GM23338 (cell line): ENCODE results near the gene DIP2C. TPM values are rescaled to one million over a fixed set of nuclear protein-coding genes. Genes with fewer than 3 reads are reported as not detected.

Experiments
- ATAC-seq: fragments of 200-7000 bp; cut with Tn5 transposase; 3 replicates; pipeline ENCODE4 v1.9.1; 2020
- DNase-seq: peaks from one replicate; pipeline ENCODE4 v3.0.0-alpha.2; 2015; ENCODE audit warnings: low spot score
- H2AFZ ChIP-seq: fragments of 200-600 bp; sonication (generic); 2 replicates; pipeline ENCODE4 v1.8.0; 2016; ENCODE audit warnings: antibody characterized with exemption, mild to moderate bottlenecking, moderate library complexity
- H3F3A ChIP-seq: fragments of 200-600 bp; sonication (generic); replicated peaks from 2 replicates; pipeline ENCODE4 v1.8.0; 2017; ENCODE audit warnings: antibody characterized with exemption, mixed run types, low read depth
- H3K27ac ChIP-seq: fragments of 200-600 bp; sonication (generic); 2 replicates; pipeline ENCODE4 v1.6.1; 2016; ENCODE audit warnings: low read depth
- H3K27me3 ChIP-seq: fragments of 200-600 bp; sonication (generic); 2 replicates; pipeline ENCODE4 v1.8.0; 2016; ENCODE audit warnings: mild to moderate bottlenecking, mixed run types, moderate library complexity; ENCODE audit not compliant: insufficient read depth
- H3K36me3 ChIP-seq: fragments of 200-600 bp; sonication (generic); 2 replicates; pipeline ENCODE4 v1.8.0; 2016; ENCODE audit warnings: mild to moderate bottlenecking; ENCODE audit not compliant: insufficient read depth
- H3K4me1 ChIP-seq: fragments of 200-600 bp; sonication (generic); 2 replicates; pipeline ENCODE4 v1.8.0; 2016; ENCODE audit warnings: mild to moderate bottlenecking, moderate library complexity; ENCODE audit not compliant: insufficient read depth
- H3K4me2 ChIP-seq: fragments of 200-600 bp; sonication (generic); 2 replicates; pipeline ENCODE4 v1.7.1; 2017; ENCODE audit warnings: mixed run types
- H3K4me3 ChIP-seq: fragments of 200-600 bp; sonication (generic); 2 replicates; pipeline ENCODE4 v1.6.1; 2016; ENCODE audit warnings: mixed run types
- H3K79me2 ChIP-seq: fragments of 200-600 bp; sonication (generic); replicated peaks from 2 replicates; pipeline ENCODE4 v1.8.0; 2017; ENCODE audit warnings: mild to moderate bottlenecking; ENCODE audit not compliant: insufficient read depth
- H3K9me2 ChIP-seq: fragments of 200-600 bp; sonication (generic); 2 replicates; pipeline ENCODE4 v1.8.0; 2017; ENCODE audit not compliant: insufficient read depth
- H4K20me1 ChIP-seq: fragments of 200-600 bp; sonication (generic); replicated peaks from 2 replicates; pipeline ENCODE4 v1.8.0; 2017; ENCODE audit warnings: mild to moderate bottlenecking; ENCODE audit not compliant: insufficient read depth
- H3K27ac Mint-ChIP-seq: 2 replicates; pipeline ENCODE4 v1.8.0; 2020; ENCODE audit warnings: inconsistent platforms, mild to moderate bottlenecking, moderate library complexity, mixed read lengths
- H3K27me3 Mint-ChIP-seq: 3 replicates; pipeline ENCODE4 v1.8.0; 2022; ENCODE audit warnings: low read depth, mild to moderate bottlenecking, moderate library complexity, mixed read lengths, inconsistent platforms; ENCODE audit not compliant: insufficient read depth, poor library complexity
- H3K36me3 Mint-ChIP-seq: 3 replicates; pipeline ENCODE4 v1.8.0; 2021; ENCODE audit warnings: low read depth, mild to moderate bottlenecking, inconsistent platforms, moderate library complexity, mixed read lengths
- H3K4me1 Mint-ChIP-seq: 3 replicates; pipeline ENCODE4 v1.8.0; 2020; ENCODE audit warnings: mild to moderate bottlenecking, inconsistent platforms, mixed read lengths
- H3K4me3 Mint-ChIP-seq: 3 replicates; pipeline ENCODE4 v1.8.0; 2021; ENCODE audit warnings: moderate library complexity, mild to moderate bottlenecking, inconsistent platforms, mixed read lengths
- H3K9me3 Mint-ChIP-seq: 3 replicates; pipeline ENCODE4 v1.8.0; 2020; ENCODE audit warnings: moderate library complexity, mild to moderate bottlenecking, inconsistent platforms, mixed read lengths
- EZH2 ChIP-seq: fragments of 200-600 bp; sonication (generic); IDR thresholded peaks from one replicate; pipeline ENCODE4 v1.8.0; 2017; ENCODE audit warnings: antibody characterized with exemption, mild to moderate bottlenecking, low read depth; ENCODE audit not compliant: unreplicated experiment
- NANOG ChIP-seq: IDR thresholded peaks from 2 replicates; pipeline ENCODE4 v1.6.1; 2016; ENCODE audit warnings: antibody characterized with exemption, borderline replicate concordance
- POLR2AphosphoS5 ChIP-seq: IDR thresholded peaks from 2 replicates; pipeline ENCODE4 v1.6.1; 2016; ENCODE audit warnings: antibody characterized with exemption, low read depth
- REST ChIP-seq: IDR thresholded peaks from one replicate; pipeline ENCODE4 v1.6.1; 2018; ENCODE audit warnings: antibody characterized with exemption; ENCODE audit not compliant: unreplicated experiment
- STAT1 ChIP-seq: IDR thresholded peaks from one replicate; pipeline ENCODE4 v1.6.1; 2016; ENCODE audit warnings: antibody characterized with exemption; ENCODE audit not compliant: unreplicated experiment
- polyA plus RNA-seq: library from polyadenylated mRNA; unstranded; fragments of >200 nt; fragmentation: Nextera tagmentation; extraction: Ambion mirVana; gene quantifications from 2 replicates; pipeline ENCODE4 v1.2.1, GENCODE V29; 2016
- total RNA-seq: library from RNA; depleted of rRNA; stranded (reverse); fragments of >200 nt; shearing (Covaris generic); gene quantifications from 2 replicates; pipeline ENCODE4 v1.2.3, GENCODE V29; 2014

The DIP2C gene
- total and polyA plus RNA-seq, 2 experiments from 2014 or later, result 5.1 to 7.7 TPM

- H3K4me2 ChIP-seq, result no peak overlapping the region
- H3K27me3 ChIP-seq, result no peaks in the 10 kb centered on the region
- H3K9me2 ChIP-seq, result no peaks in the 10 kb centered on the region
- no peaks in the 10 kb centered on the region; the same call in 1 of the 2 replicates for H4K20me1 ChIP-seq
- no peak for ATAC-seq
- no peaks in the 10 kb centered on the region for H3F3A ChIP-seq
- Mint-ChIP-seq H3K9me3 (no peaks in the 10 kb centered on the region), H3K27me3 (peaks cover 8% of the 10 kb centered on the region), H3K27ac (no peak overlapping the region), H3K4me3 (no peak overlapping the region), H3K36me3 (no peaks in the 10 kb centered on the region), H3K4me1 (peaks cover 11% of the 10 kb centered on the region)
- no peak overlapping the region for H3K4me3 ChIP-seq
- no peak overlapping the region for H2AFZ ChIP-seq
- H3K79me2 ChIP-seq, result peaks cover 6% of the 10 kb centered on the region; the same call in 1 of the 2 replicates
- DNase-seq, result no peak
- no peak overlapping the region for H3K27ac ChIP-seq
- no peaks in the 10 kb centered on the region for H3K4me1 ChIP-seq
- no peaks in the 10 kb centered on the region for H3K36me3 ChIP-seq
- no peak for TF ChIP-seq NANOG
- no peak for TF ChIP-seq REST
- no peak for TF ChIP-seq EZH2
These were observed 159.8 kb downstream of the DIP2C start for GRCh38 chr10:529468-530230.

- H3K9me3 Mint-ChIP-seq, result no peaks in the 10 kb centered on the region
These were observed 161.0 kb downstream of the DIP2C start for GRCh38 chr10:528173-529165.

More at GRCh38 chr10:528173-529165, 161.0 kb downstream of the DIP2C start:
- Histone ChIP-seq H3K9me2 (no peaks in the 10 kb centered on the region), H3K4me2 (no peak overlapping the region), H3K79me2 (peaks cover 6% of the 10 kb centered on the region; the same call in 1 of the 2 replicates), H3K4me1 (no peaks in the 10 kb centered on the region), H3K4me3 (no peak overlapping the region), H3K27ac (no peak overlapping the region), H3F3A (no peaks in the 10 kb centered on the region), H2AFZ (no peak overlapping the region), H4K20me1 (no peaks in the 10 kb centered on the region; the same call in none of the 2 replicates), H3K36me3 (no peaks in the 10 kb centered on the region), H3K27me3 (no peaks in the 10 kb centered on the region)
- H3K27me3 Mint-ChIP-seq, result peaks cover 7% of the 10 kb centered on the region
- peaks cover 11% of the 10 kb centered on the region for H3K4me1 Mint-ChIP-seq
- H3K27ac Mint-ChIP-seq, result no peak overlapping the region
- H3K36me3 Mint-ChIP-seq, result no peaks in the 10 kb centered on the region
- no peak for DNase-seq
- TF ChIP-seq NANOG (no peak), STAT1 (no peak), POLR2AphosphoS5 (no peak)
- H3K4me3 Mint-ChIP-seq, result no peak overlapping the region
- no peak for ATAC-seq
